Femur (tissue), 1 donor: ENCODE measurements around the gene MMP25.
A peak's percentile ranks its signal among the peaks of the same experiment; 100 is the strongest.
"Not testable (repeated sequence)": the region's sequence is repeated elsewhere in the genome, so short reads cannot be mapped to it uniquely, and the experiment has no call there.

ENCODE experiments used
- DNase-seq: peaks from one replicate; pipeline ENCODE4 v3.0.0-alpha.2; 2017

MMP25 gene

DNA sequence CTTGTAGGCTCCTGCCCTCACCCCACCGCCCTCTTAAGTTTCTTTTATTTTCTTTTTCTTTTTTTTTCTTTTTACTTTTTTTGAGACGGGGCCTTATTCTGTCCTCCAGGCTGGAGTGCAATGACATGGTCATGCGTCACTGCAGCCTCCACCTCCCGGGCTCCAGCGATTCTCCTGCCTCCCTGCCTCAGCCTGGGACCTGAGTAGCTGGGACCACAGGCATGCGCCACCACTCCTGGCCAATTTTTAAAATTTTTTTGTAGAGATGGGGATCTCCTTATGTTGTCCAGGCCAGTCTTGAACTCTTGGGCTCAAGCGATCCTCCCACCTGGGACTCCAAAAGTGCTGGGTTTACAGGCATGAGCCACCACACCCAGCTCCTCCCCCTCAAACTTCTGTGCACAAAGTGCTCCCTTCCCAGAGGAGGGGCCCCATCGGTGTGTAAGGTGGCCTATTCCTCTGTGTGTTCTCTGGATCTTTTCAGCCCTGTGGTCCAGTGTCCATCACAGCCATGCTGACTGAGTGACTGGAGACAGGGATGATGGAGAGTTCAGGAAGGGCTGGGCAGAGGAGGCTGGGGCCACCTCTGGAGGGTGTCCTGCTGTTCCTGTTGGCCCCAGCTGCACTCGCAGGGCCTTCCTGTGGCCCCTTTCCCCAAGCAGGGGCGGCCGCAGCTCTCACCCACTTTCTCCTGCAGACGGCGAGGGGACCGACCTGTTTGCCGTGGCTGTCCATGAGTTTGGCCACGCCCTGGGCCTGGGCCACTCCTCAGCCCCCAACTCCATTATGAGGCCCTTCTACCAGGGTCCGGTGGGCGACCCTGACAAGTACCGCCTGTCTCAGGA, 10.2 kb downstream of the MMP25 start:
- DNase-seq = no peak

DNA sequence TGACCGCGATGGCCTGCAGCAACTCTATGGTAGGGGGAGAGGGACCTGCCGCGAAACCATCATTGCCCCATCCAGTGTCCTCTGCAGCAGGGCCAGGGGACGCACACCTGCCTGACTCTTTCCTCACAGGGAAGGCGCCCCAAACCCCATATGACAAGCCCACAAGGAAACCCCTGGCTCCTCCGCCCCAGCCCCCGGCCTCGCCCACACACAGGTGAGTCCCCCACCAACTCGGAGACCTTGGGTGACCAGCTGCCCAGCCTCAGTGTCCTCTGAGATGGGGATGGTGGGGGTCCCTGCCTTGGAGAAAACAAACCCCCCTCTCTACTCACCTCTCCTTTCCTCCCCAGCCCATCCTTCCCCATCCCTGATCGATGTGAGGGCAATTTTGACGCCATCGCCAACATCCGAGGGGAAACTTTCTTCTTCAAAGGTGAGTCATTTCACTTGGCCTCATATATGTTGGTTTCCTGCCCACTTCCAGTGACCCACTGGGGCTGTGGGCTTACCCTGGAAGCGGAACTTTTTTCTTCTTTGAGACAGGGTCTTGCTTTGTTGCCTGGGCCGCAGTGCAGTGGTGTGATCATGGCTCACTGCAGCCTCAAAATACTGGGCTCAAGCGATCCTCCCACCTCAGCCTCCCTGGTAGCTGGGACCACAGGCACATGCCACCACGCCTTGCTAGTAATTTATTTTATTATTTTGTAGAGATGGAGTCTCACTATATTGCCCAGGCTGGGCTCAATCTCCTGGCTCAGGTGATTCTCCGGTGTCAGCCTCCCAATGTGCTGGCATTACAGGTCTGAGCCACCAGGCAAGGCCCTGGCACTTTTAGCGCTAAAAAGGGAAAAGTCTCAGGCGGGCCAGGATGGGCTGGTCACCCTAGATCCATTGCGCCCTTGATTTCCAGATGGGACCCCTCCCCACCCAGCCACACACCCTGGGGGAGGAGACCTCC, 11.1 kb downstream of the MMP25 start:
- no peak for DNase-seq

DNA sequence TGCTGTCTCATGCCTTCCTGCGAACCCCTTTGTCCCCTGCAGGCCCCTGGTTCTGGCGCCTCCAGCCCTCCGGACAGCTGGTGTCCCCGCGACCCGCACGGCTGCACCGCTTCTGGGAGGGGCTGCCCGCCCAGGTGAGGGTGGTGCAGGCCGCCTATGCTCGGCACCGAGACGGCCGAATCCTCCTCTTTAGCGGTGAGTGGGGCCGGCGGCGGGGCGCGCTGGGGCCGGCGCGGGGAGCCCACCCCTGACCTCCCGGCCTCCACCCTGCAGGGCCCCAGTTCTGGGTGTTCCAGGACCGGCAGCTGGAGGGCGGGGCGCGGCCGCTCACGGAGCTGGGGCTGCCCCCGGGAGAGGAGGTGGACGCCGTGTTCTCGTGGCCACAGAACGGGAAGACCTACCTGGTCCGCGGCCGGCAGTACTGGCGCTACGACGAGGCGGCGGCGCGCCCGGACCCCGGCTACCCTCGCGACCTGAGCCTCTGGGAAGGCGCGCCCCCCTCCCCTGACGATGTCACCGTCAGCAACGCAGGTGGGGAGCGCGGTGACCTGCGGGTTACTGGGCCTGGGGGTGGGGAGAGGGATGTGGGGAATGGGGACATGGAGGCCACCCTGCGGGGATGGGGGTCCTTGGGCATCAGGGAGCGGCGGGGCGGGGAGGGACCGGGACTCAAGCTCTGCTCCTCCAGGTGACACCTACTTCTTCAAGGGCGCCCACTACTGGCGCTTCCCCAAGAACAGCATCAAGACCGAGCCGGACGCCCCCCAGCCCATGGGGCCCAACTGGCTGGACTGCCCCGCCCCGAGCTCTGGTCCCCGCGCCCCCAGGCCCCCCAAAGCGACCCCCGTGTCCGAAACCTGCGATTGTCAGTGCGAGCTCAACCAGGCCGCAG, 12.0 kb downstream of the MMP25 start:
- no peak for DNase-seq

DNA sequence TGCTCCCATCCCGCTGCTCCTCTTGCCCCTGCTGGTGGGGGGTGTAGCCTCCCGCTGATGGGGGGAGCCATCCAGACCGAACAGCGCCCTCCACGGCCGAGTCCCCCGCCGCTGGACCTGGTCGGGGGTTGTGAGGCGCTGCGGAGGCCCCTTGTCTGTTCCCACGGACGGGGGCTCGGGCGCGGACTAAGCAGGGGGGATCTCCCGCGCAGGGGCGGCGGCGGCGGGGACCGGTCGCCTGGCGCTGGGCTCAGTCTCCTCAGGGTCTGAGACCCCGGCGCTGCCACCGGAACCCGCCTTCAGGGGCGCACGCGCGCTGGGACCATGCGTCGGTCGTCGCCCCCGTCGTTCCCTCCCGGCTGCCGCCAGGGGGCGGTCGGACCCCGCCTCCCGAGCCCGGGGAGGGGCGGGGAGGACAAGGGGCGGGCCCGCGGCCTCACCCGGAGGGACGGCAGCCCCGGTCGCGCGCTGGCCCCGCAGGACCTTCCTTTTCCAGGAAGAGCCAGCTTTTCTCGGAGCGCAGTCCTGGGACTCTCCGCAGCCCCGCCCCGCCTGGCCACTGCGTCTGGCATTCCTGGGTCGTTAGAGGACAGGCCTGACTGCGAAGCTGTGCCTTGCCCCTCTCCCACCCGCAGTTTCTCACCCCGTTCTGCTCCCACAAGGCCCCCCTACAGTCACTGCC, 12.8 kb downstream of the MMP25 start:
- peak; percentile 92 for DNase-seq

DNA sequence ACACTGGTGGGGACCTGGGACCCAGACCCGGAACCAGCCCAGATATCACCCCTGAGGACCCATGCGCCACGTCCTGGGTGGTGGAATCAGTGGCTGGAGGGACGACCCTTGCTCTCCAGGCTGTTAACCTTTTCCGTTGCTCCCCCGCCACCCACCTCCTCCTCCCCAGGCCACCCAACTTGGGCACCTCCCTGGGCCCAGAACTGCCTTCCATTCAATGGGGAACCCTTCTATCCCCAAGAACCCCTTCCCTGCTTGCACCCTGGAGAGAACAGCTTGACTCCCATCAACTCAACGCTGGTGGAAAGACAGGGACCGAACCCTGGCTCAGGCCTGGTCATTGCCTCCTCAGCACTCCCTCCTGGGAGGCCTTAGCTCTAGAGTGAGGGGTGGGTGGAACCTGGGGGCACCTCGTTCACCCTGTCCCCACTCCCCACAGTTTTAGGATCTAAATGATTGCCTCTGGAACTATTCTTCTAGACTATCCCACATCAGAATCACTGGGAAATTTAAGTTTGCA, 13.4 kb downstream of the MMP25 start:
- DNase-seq = no peak

DNA sequence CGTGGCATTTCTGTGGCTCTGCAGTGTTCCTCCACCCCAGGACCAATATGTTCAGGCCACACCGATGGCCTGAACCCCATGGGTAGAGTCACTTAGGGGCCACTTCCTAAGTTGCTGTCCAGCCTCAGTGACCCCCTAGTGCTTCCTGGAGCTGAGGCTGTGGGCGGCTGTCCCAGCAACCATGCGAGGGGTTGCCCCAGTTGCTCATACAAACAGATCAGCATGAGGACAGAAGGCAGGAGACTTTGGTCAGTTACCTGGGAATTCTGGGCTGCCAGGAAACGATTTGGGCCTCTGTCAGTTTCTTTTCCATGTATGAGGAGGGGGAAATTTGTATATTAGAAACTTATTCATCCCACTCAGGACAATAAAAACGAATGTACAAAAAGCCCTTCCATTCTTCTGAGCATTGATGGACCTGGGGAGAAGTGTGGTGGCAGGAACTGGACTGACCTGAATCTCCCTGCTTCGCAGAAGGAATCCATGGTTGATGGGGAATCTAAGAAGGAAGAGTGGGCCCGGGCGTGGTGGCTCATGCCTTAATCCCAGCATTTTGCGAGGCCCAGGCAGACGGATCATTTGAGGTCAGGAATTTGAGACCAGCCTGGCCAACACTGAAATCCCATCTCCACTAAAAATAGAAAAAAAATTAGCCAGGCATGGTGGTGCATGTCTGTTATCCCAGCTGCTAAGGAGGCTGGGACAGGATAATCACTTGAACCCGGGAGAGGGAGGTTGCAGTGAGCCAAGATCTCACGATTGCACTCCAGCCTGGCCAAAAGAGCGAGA, 14.2 kb downstream of the MMP25 start:
- no peak for DNase-seq

DNA sequence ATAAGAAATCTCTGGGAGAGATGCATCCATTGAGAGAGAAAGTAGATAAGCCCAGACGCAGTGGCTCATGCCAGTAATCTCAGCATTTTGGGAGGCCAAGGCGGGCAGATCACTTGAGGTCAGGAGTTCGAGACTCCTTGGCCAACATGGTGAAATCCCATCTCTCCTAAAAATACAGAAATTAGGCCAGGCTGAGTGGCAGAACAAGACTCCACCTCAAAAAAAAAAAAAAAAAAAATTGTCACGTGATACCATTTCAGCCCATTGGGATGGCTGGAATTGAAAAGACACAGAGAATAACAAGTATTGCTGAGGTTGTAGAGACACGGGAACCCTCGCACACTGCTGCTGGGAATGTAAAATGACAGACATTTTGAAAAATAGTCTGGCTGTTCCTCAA, 16.2 kb downstream of the MMP25 start:
- DNase-seq = no peak

DNA sequence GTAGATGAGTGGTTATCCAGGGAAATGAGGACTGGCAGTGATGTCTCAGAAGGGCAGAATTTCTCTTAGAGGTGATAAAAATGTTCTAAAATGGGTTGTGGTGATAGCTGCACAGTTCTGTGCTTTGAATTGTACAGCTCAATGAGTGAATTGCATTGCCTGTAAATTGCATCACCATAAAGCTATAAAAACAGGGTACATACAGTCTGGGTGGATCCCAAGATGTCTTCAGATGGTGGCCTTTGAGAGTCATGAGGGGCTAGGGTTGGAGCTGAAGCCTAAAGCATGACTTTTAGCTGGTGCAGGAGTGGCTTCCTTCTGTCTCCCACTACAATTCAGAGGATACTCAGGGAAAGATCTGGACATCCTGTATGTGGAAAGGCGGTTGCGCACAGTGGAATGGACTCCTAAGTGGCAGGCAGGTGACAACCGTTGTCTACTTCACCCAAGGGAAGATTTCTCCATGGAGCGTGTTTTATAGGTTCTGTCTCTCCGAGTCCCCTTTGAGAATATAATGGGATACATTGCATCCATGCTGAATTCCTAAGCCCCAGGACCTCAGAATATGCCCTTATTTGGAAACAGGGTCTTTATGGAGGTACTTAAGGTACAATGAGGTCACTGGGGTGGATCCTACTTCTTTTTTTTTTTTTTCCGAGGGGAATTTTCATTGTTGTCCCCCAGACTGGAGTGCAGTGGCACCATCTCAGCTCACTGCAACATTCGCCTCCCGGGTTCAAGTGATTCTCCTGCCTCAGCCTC, 17.4 kb downstream of the MMP25 start:
- no peak for DNase-seq

DNA sequence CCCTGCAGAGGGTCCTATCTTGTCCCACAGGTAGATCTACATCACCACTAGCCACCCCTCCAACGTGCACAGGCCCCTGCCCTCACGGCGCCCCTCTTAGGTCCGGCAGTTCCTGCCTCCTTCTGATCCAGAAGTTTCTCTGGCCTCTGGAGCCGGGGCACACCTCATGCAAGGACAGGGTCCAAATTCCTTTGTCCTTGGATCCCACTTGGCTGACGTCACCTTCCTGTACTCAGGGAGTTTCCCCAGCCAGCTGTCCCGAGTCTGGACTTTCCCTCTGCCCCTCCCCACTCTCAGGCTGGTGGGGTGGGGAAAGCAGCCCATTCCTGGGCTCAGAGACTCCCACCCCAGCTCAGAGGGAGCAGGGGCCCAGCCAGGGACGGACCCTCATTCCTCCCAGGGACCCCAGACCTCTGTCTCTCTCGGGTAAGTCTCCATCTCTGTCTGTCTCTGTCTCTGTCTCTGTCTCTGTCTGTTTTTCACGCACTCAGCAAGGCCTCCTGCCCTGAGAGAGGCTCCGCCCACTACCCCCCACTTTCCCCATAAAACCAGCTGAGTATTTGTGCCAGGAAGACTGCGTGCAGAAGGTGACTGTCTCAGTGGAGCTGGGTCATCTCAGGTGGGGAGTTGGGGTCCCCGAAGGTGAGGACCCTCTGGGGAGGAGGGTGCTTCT, 18.8 kb downstream of the MMP25 start, which contains the start of gene IL32:
Gene IL32 (plus strand): TSS at position 572 of the 673 bp plus-strand sequence. CDS start 172 bp downstream, outside the sequence.
- peak; percentile 87 for DNase-seq

DNA sequence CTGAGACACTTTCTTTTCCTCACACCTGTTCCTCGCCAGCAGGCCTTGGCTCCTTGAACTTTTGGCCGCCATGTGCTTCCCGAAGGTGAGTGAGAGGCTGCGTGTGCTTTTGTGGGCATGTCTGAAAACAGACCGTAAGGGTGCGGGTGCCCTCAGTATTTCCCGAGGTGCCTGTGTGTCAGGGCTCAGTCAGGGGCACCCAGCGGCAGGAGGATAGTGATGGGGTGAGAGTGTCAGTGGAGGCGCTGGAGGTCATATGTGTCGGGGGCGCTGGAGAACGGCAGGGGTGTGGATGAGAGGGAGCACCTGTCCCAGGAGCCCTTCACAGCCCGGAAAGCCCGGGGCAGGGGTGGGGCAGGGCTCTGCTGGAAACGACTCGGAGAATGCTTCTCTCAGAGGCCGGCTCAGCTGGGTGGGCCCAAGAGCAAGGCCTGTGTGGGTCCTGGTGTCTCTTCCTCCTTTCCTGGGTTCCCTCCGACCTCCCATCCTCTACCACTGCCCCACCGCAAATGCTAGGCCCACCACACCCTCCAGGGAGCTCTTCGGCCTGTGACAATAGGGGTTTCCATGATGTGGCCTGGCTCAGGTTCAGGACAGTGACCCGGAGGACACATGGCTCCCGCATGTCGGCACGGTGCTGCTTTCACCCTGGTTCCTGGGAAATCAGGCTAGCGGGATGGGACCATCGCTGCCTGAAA, 19.5 kb downstream of the MMP25 start:
- DNase-seq = no peak

DNA sequence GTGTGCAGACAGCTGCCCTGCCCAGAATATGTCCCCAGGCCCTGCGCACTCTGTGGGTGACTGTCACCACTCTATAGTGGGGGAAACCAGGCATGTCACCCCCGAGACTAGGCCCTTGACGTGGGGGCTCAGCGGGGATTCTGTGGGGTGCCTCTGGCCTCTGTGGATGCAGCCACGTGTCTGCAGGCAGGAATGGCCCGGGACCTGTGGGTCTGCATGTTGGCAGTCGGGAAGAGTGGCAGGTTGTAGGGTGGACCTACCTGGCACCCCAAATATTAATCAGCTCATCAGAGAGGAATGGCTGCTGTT, 20.0 kb downstream of the MMP25 start:
- no peak for DNase-seq

DNA sequence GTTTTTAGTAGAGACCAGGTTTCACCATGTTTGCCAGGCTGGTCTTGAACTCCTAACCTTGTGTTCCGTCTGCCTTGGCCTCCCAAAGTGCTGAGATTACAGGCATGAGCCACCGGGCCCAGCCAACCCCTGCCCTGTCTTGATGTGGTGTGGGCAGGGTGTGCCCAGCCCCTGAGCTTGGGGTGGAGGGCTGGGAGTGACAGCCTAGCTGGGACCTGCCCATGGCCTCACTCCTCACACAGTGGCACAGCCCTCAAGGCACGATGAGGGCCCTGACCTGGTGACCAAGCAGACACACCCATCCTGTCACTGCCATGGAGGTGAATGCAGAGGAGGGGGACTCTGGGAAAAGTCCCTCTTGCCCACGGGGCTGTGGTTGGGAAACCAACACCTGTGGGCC, 22.1 kb downstream of the MMP25 start:
- DNase-seq = no peak

DNA sequence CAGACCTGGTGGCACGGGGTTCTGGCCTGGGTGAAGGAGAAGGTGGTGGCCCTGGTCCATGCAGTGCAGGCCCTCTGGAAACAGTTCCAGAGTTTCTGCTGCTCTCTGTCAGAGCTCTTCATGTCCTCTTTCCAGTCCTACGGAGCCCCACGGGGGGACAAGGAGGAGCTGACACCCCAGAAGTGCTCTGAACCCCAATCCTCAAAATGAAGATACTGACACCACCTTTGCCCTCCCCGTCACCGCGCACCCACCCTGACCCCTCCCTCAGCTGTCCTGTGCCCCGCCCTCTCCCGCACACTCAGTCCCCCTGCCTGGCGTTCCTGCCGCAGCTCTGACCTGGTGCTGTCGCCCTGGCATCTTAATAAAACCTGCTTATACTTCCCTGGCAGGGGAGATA, 22.8 kb downstream of the MMP25 start:
- DNase-seq = not testable (repeated sequence)

DNA sequence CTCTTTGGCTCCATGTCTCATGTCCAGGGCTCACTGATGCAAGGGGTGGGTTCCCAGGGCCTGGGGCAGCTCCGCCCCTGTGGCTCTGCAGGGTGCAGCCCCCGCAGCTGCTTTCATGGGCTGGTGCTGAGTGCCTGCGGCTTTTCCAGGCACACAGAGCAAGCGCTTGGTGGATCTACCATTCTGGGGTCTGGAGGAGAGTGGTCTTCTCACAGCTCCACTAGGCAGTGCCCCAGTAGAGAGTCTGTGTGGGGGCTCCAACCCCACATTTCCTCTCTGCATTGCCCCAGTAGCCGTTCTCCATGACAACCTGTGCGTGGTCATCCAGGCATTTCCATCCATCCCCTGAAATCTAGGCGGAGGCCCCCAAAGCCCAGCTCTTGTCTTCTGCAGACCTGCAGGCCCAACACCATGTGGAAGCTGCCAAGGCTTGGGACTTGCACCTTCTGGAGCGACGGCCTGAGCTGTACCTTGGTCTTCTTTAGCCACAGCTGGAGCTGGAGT, 24.3 kb downstream of the MMP25 start:
- no peak for DNase-seq

DNA sequence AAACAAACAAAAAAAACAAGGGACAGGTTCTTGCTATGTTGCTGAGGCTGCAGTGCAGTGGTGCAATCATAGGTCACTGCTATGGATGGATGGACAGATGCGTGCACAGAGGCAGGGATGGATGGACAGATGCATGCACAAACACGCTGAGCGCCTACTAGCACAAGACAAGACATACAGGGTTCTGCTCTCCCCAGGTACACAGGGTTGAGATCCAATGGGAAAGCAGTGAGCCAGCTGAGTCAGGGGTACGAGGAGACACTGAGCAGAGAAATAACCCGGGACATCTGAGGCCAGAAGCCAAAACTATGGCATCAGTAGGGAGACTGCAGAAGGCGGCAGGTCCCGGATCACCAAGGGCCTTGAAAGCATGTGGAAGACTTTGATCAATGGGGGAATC, 25.3 kb downstream of the MMP25 start:
- DNase-seq = no peak

DNA sequence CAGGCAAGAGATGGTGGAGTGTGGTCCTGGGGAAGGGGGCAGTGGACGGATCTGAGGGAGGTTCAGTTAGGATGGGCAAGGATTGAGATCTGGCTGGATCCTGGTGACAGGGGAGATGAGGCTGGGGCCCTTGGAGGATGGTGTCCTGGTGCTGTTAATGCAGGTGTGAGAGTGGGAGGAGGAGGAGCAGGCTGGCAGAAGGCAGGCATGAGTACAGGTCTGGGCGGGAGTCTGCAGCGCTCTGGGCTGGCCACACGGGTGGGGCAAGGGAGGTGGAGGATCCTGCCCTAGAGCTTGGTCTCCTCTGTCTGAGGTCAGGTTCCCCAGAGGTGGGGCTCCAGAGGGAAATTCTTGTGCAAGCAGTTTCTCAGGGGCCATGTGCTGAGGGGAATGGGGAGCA, 25.8 kb downstream of the MMP25 start:
- not testable (repeated sequence) for DNase-seq

DNA sequence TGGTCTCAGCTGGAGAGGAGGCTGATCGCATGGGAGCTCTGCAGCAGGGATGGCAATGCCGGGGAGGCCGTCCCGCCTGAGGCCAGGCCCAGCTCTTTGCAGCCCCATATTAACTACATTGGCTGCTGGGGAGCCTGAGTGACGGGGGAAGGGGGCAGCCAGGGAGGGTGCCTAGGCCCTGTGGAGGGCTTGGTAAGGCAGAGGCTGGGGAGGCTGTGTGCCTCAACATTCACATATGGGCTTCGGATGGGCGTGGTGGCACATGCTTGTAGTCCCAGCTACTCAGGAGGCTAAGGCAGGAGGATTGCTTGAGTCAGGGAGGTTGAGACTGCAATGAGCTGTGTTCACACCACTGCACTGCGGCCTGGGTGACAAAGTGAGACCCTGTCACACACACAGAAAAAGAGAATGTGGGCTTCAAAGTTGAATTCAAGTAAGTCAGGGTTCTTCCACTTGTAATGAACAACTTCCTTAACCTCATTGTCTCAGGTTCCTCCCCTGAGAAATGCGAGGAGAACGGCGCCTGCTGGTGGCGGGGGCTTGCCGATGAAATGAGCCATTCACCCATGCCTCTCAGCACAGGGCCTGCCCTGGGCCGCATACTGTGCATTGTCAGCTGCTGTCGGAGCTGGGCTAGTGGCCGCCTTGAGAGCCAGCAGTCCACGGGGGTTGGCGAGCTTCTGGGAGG, 26.4 kb downstream of the MMP25 start:
- DNase-seq = not testable (repeated sequence)

DNA sequence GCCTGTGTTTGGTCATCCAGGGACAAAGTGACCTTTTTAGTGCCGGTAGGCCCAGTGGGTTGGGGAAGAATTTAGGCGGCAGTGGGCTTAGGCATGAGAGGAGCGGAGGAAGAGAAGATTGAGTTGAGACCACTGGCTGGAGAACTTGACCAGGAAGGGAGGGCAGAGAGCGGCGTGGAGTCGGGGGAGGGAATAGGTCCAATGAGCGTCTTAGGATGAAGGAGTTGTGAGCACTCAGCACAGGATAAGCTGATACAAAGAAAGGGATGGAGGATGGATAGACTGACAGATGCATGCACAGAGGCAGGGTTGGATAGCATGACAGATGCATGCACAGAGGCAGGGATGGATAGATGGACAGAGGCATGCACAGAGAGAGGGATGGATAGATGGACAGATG, 27.1 kb downstream of the MMP25 start:
- DNase-seq = no peak
